Endothelial cell (in vitro differentiated cells): ENCODE measurements around the gene SPATA20. TPM values are rescaled to one million over a fixed set of nuclear protein-coding genes. Genes with fewer than 3 reads are reported as not detected.

ENCODE experiments used
- DNase-seq: peaks from one replicate; pipeline ENCODE4 v3.0.0; 2021; ENCODE audit warnings: low spot score
- H3K27ac Mint-ChIP-seq: one replicate; pipeline ENCODE4 v1.8.0; 2021; ENCODE audit warnings: mixed read lengths, inconsistent platforms; ENCODE audit not compliant: unreplicated experiment
- H3K27me3 Mint-ChIP-seq: one replicate; pipeline ENCODE4 v1.8.0; 2021; ENCODE audit warnings: mild to moderate bottlenecking, moderate library complexity, mixed read lengths, inconsistent platforms; ENCODE audit not compliant: unreplicated experiment
- H3K36me3 Mint-ChIP-seq: one replicate; pipeline ENCODE4 v1.8.0; 2021; ENCODE audit warnings: mild to moderate bottlenecking, low read depth, mixed read lengths, inconsistent platforms; ENCODE audit not compliant: unreplicated experiment
- H3K4me1 Mint-ChIP-seq: one replicate; pipeline ENCODE4 v1.8.0; 2021; ENCODE audit warnings: mild to moderate bottlenecking, mixed read lengths, inconsistent platforms; ENCODE audit not compliant: unreplicated experiment
- H3K4me3 Mint-ChIP-seq: one replicate; pipeline ENCODE4 v1.8.0; 2021; ENCODE audit warnings: mild to moderate bottlenecking, mixed read lengths, inconsistent platforms; ENCODE audit not compliant: unreplicated experiment
- H3K9me3 Mint-ChIP-seq: one replicate; pipeline ENCODE4 v1.8.0; 2021; ENCODE audit warnings: mixed read lengths, inconsistent platforms; ENCODE audit not compliant: unreplicated experiment
- CTCF ChIP-seq: fragments of 200-600 bp; sonication (generic); IDR thresholded peaks from one replicate; pipeline ENCODE4 v1.5.0; 2021; ENCODE audit warnings: antibody characterized with exemption; ENCODE audit not compliant: unreplicated experiment
- total RNA-seq: library from RNA; stranded (reverse); fragmentation: NEBNext Ultra II Directional; extraction: Animal tissue kit (Norgen Biotek cat#: 25700); gene quantifications from one replicate; pipeline ENCODE4 v1.2.1, GENCODE V29; 2021; ENCODE audit not compliant: unreplicated experiment

The SPATA20 gene
- total RNA-seq, 1 donor from 2014 or later: 72.5 TPM

- DNase-seq: no peak
- no peak overlapping the region for H3K4me3 Mint-ChIP-seq
- no peaks in the 10 kb centered on the region for H3K4me1 Mint-ChIP-seq
- no peaks in the 10 kb centered on the region for H3K9me3 Mint-ChIP-seq
- H3K27me3 Mint-ChIP-seq: peaks cover 23% of the 10 kb centered on the region
- TF ChIP-seq CTCF: no peak
- H3K27ac Mint-ChIP-seq: no peak overlapping the region
- no peaks in the 10 kb centered on the region for H3K36me3 Mint-ChIP-seq
These were observed 24.7 kb downstream of the SPATA20 start for GRCh38 chr17:50571681-50572080.

- no peaks in the 10 kb centered on the region for H3K36me3 Mint-ChIP-seq
- no peak overlapping the region for H3K4me3 Mint-ChIP-seq
- no peak overlapping the region for H3K27ac Mint-ChIP-seq
- peaks cover 19% of the 10 kb centered on the region for H3K27me3 Mint-ChIP-seq
- no peaks in the 10 kb centered on the region for H3K4me1 Mint-ChIP-seq
- H3K9me3 Mint-ChIP-seq: no peaks in the 10 kb centered on the region
- TF ChIP-seq CTCF: no peak
- DNase-seq: no peak
These were observed 25.6 kb downstream of the SPATA20 start for GRCh38 chr17:50572541-50572940.

- H3K27me3 Mint-ChIP-seq: peaks cover 15% of the 10 kb centered on the region
- no peak overlapping the region for H3K4me3 Mint-ChIP-seq
- H3K27ac Mint-ChIP-seq: no peak overlapping the region
- H3K9me3 Mint-ChIP-seq: no peaks in the 10 kb centered on the region
- DNase-seq: no peak
- no peaks in the 10 kb centered on the region for H3K36me3 Mint-ChIP-seq
- no peak for TF ChIP-seq CTCF
- H3K4me1 Mint-ChIP-seq: no peaks in the 10 kb centered on the region
These were observed 27.1 kb downstream of the SPATA20 start for GRCh38 chr17:50573866-50574611.

GRCh38 chr17:50575581-50576210 lies 28.7 kb downstream of the SPATA20 start:
- TF ChIP-seq CTCF: peak; percentile 20
- Mint-ChIP-seq H3K36me3 (no peaks in the 10 kb centered on the region), H3K27ac (no peak overlapping the region), H3K9me3 (no peaks in the 10 kb centered on the region), H3K27me3 (peaks cover 13% of the 10 kb centered on the region), H3K4me3 (no peak overlapping the region), H3K4me1 (no peaks in the 10 kb centered on the region)
- peak; percentile 46 for DNase-seq

GRCh38 chr17:50576864-50577263 lies 29.9 kb downstream of the SPATA20 start:
- H3K27me3 Mint-ChIP-seq: peaks cover 9% of the 10 kb centered on the region
- no peak overlapping the region for H3K27ac Mint-ChIP-seq
- TF ChIP-seq CTCF: no peak
- H3K4me1 Mint-ChIP-seq: no peaks in the 10 kb centered on the region
- no peak for DNase-seq
- no peaks in the 10 kb centered on the region for H3K9me3 Mint-ChIP-seq
- H3K4me3 Mint-ChIP-seq: no peak overlapping the region
- H3K36me3 Mint-ChIP-seq: no peaks in the 10 kb centered on the region
